ENCODE results near the gene MILR1. TPM values are rescaled to one million over a fixed set of nuclear protein-coding genes. Genes with fewer than 3 reads are reported as not detected.

The MILR1 gene
- total and polyA plus RNA-seq, 2 donors (not counting 3 experiments of a cell fraction or from before 2014, with no cell fraction given): 1.2 to 17.8 TPM

- H3K4me2 ChIP-seq (ENCODE audit: insufficient read depth, low read length): peak overlapping the region; percentile 57
- dilution Hi-C loops (cut with MboI; ENCODE audit: extremely low pct_ligation_motif_present, low sequenced_read_pairs): no loop called here
- no peaks in the 10 kb centered on the region for H3K27me3 ChIP-seq (ENCODE audit: control insufficient read depth in 2 of 2, insufficient read depth in 2 of 2, low read length in 2 of 2)
- H3K27ac ChIP-seq (ENCODE audit: insufficient read depth, low read depth, low read length): peak overlapping the region; percentile 53
- H3K9ac ChIP-seq (replicated peaks; ENCODE audit: extremely low read depth, insufficient read depth, low read length): no peak overlapping the region
- H3K9me1 ChIP-seq (replicated peaks; ENCODE audit: control insufficient read depth, extremely low read depth, insufficient read depth, low read length): no peaks in the 10 kb centered on the region
- BruUV-seq (replicated peaks): no TSS peak
- ChIA-PET POLR2A (no interaction called here), CTCF (no interaction called here)
- intact Hi-C loops (cut with micrococcal nuclease): loop anchor here (5.0 kb wide), 1 partner anchor 39 kb away; no protein-coding TSS in a partner anchor
- H4K20me1 ChIP-seq (replicated peaks; ENCODE audit: control insufficient read depth, extremely low read depth, insufficient read depth, low read length): no peaks in the 10 kb centered on the region
- peaks cover 0 to 3% of the 10 kb centered on the region in 2 experiments for H3K36me3 ChIP-seq (ENCODE audit: control insufficient read depth in 2 of 2, extremely low read depth in 1 of 2, insufficient read depth in 2 of 2, low read length in 2 of 2)
- H3K79me2 ChIP-seq (ENCODE audit: control insufficient read depth, insufficient read depth, low read length): no peaks in the 10 kb centered on the region
- H3K9me3 ChIP-seq (replicated peaks; ENCODE audit: control insufficient read depth, insufficient read depth, low read length): no peaks in the 10 kb centered on the region
- FAIRE-seq (no peak), DNase-seq (ENCODE audit: low read depth, low spot score) (peak; percentile 86)
- peaks cover 14% of the 10 kb centered on the region for H3K4me1 ChIP-seq (ENCODE audit: control insufficient read depth, extremely low read depth, insufficient read depth, low read length)
- no peak overlapping the region for H3K4me3 ChIP-seq (replicated peaks in 1 of 3; ENCODE audit: insufficient read depth in 1 of 3, low read depth in 1 of 3, low read length in 3 of 3)
- H2AFZ ChIP-seq (ENCODE audit: low read depth, low read length): peak overlapping the region; percentile 54
- TF ChIP-seq JUN (IDR thresholded peaks at IDR 0.05; ENCODE audit: borderline replicate concordance, insufficient read depth, insufficient read length, low read depth): peak; percentile 67
- no peak for TF ChIP-seq POLR2A (IDR thresholded peaks at IDR 0.05; ENCODE audit: low read depth, low read length)
These were observed 12.9 kb downstream of the MILR1 start for GRCh38 chr17:64461788-64462187.

GRCh38 chr17:64466019-64466735 is 17.3 kb downstream of the MILR1 start:
- no peak overlapping the region for H3K27ac ChIP-seq (ENCODE audit: insufficient read depth, low read depth, low read length)
- H4K20me1 ChIP-seq (replicated peaks; ENCODE audit: control insufficient read depth, extremely low read depth, insufficient read depth, low read length): no peaks in the 10 kb centered on the region
- H3K9me3 ChIP-seq (replicated peaks; ENCODE audit: control insufficient read depth, insufficient read depth, low read length): no peaks in the 10 kb centered on the region
- H3K9ac ChIP-seq (replicated peaks; ENCODE audit: extremely low read depth, insufficient read depth, low read length): no peak overlapping the region
- ChIA-PET CTCF (interaction anchor here (2.0 kb wide), 1 partner anchor 25 kb away, joined by 12 read pairs; no protein-coding TSS in a partner anchor), POLR2A (interaction anchor here (0.6 kb wide), 1 partner anchor 84 kb away, joined by 5 read pairs; no protein-coding TSS in a partner anchor)
- H3K79me2 ChIP-seq (ENCODE audit: control insufficient read depth, insufficient read depth, low read length): no peaks in the 10 kb centered on the region
- intact Hi-C loops (cut with micrococcal nuclease) (no loop called here), dilution Hi-C loops (cut with MboI; ENCODE audit: extremely low pct_ligation_motif_present, low sequenced_read_pairs) (no loop called here)
- no TSS peak for BruUV-seq (replicated peaks)
- no peak overlapping the region for H2AFZ ChIP-seq (ENCODE audit: low read depth, low read length)
- no peak overlapping the region for H3K4me2 ChIP-seq (ENCODE audit: insufficient read depth, low read length)
- H3K36me3 ChIP-seq (ENCODE audit: control insufficient read depth in 2 of 2, extremely low read depth in 1 of 2, insufficient read depth in 2 of 2, low read length in 2 of 2): peaks cover 0 to 2% of the 10 kb centered on the region in 2 experiments
- H3K9me1 ChIP-seq (replicated peaks; ENCODE audit: control insufficient read depth, extremely low read depth, insufficient read depth, low read length): no peaks in the 10 kb centered on the region
- FAIRE-seq: no peak
- no peak for DNase-seq (ENCODE audit: low read depth, low spot score)
- H3K4me1 ChIP-seq (ENCODE audit: control insufficient read depth, extremely low read depth, insufficient read depth, low read length): peaks cover 11% of the 10 kb centered on the region
- no peak overlapping the region for H3K4me3 ChIP-seq (replicated peaks in 1 of 3; ENCODE audit: insufficient read depth in 1 of 3, low read depth in 1 of 3, low read length in 3 of 3)
- no peaks in the 10 kb centered on the region for H3K27me3 ChIP-seq (ENCODE audit: control insufficient read depth in 2 of 2, insufficient read depth in 2 of 2, low read length in 2 of 2)
- TF ChIP-seq FOS (IDR thresholded peaks at IDR 0.05; ENCODE audit: borderline replicate concordance, insufficient read depth, low read length) (no peak), JUN (IDR thresholded peaks at IDR 0.05; ENCODE audit: borderline replicate concordance, insufficient read depth, insufficient read length, low read depth) (no peak), MAX (IDR thresholded peaks at IDR 0.05; ENCODE audit: insufficient read depth, insufficient read length) (no peak), POLR2AphosphoS5 (IDR thresholded peaks at IDR 0.05; ENCODE audit: insufficient read depth, low read depth, low read length) (no peak), EZH2 (IDR thresholded peaks at IDR 0.05; ENCODE audit: borderline replicate concordance, low read depth, low read length, severe bottlenecking) (no peak), GATA2 (IDR thresholded peaks at IDR 0.05; ENCODE audit: insufficient read depth, insufficient read length, low read depth, low read length) (no peak), MYC (IDR thresholded peaks at IDR 0.05; ENCODE audit: low read depth, low read length) (no peak), POLR2A (IDR thresholded peaks at IDR 0.05; ENCODE audit: low read depth, low read length) (no peak), CTCF (IDR thresholded peaks at IDR 0.05; ENCODE audit: extremely low read depth in 1 of 2, insufficient read depth in 1 of 2, low read depth in 1 of 2, low read length in 2 of 2) (no peak)

Measured in endothelial cell of umbilical vein (primary cell).